Sigmoid colon (tissue), 4 donors: ENCODE results near the gene PACS1.
A peak's percentile ranks its signal among the peaks of the same experiment; 100 is the strongest.

Experiments
- EP300 ChIP-seq, 4 donors: sonication (generic); formaldehyde crosslinking; IDR thresholded peaks; one replicate each; pipeline ENCODE4 v1.6.1; 2017; ENCODE audit warnings: antibody characterized with exemption in 4 of 4
- POLR2A ChIP-seq, 2 donors: fragments of 450-650 bp; IDR thresholded peaks; one replicate each; pipeline ENCODE4 v1.6.1; 2016; ENCODE audit warnings: antibody characterized with exemption in 2 of 2, mild to moderate bottlenecking in 2 of 2, moderate library complexity in 2 of 2
- POLR2AphosphoS5 ChIP-seq, 4 donors: sonication (generic); formaldehyde crosslinking; IDR thresholded peaks; one replicate each; pipeline ENCODE4 v1.6.1; 2017; ENCODE audit warnings: antibody characterized with exemption in 4 of 4
- TF ChIP-seq, protein P1 (sequence below), 4 experiments: fragments of 450-650 bp in 3 of 4; fragments of 200-600 bp in 1 of 4; IDR thresholded peaks; one replicate each; pipeline ENCODE4 v1.5.1; 2016 to 2019; ENCODE audit warnings: antibody characterized with exemption in 4 of 4, mild to moderate bottlenecking in 3 of 4, moderate library complexity in 2 of 4

DNA sequence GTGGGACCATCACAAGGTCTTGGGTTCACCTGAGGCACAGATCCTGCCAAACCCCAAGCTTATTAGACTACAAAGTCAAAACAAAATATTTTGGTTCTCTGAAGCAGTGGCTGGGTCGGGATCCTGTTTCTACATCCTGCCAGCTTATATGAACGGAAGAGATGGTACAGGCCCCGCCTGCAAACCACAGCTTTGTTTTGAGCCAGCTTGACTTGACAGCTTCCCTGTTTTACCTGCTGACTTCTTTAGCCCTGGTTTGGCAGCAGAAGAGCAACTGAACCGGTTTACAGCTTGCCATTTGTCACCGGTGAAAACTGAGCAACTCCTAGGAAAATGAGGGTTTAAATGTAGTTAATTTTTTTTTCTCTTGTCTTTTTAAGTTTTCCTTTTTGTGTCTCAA, 11.4 kb downstream of the PACS1 start:
- TF ChIP-seq, protein P1, sequence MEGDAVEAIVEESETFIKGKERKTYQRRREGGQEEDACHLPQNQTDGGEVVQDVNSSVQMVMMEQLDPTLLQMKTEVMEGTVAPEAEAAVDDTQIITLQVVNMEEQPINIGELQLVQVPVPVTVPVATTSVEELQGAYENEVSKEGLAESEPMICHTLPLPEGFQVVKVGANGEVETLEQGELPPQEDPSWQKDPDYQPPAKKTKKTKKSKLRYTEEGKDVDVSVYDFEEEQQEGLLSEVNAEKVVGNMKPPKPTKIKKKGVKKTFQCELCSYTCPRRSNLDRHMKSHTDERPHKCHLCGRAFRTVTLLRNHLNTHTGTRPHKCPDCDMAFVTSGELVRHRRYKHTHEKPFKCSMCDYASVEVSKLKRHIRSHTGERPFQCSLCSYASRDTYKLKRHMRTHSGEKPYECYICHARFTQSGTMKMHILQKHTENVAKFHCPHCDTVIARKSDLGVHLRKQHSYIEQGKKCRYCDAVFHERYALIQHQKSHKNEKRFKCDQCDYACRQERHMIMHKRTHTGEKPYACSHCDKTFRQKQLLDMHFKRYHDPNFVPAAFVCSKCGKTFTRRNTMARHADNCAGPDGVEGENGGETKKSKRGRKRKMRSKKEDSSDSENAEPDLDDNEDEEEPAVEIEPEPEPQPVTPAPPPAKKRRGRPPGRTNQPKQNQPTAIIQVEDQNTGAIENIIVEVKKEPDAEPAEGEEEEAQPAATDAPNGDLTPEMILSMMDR (IDR thresholded peaks at IDR 0.05) = no peak
- TF ChIP-seq EP300 (IDR thresholded peaks at IDR 0.05) (no peak), POLR2AphosphoS5 (IDR thresholded peaks at IDR 0.05) (peak in 1 of 4 donors; percentile 38), POLR2A (IDR thresholded peaks at IDR 0.05) (no peak)
